ENCODE measurements around the gene COL9A3.

DNA sequence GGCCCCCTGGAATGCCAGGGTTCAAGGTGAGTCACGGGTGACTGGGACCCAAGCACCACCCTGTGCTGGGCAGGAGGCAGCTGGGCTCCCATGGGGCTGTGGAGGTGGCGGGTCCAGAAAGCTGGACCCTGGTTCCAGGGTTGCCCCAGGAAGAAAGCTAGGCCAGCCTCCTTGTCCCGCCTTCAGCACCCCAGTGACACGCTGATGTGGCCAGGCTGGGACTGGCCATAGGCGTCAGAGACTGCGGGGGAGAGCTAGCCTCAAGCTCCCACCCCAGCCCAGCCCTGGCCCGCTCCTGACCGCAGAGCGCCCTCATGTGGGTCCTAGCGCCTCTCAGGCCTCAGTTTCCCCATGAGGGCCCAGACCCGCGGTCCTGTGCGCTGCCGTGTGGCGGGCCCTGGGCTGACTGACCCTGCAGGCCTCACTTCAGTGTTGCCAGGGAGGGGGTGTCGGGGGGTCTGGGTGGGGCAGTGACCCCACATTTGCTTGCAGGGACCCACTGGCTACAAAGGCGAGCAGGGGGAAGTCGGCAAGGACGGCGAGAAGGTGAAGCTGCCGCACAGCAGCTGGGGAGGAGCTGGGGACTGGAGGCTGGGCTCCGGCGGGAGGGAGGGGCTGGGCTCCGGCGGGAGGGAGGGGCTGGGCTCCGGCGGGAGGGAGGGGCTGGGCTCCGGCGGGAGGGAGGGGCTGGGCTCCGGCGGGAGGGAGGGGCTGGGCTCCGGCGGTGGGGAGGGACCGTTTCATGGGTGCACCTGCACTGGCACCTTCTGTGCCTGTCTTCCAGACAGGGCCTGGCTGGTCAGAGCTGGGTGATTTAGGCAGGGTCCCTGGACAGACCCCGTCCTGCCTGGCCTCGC is 7.9 kb downstream of the COL9A3 start:
- TF ChIP-seq EZH2 (optimal IDR thresholded peaks at IDR 0.05; ENCODE audit: low read depth, low read length), result no peak
- TF ChIP-seq CTCF (IDR thresholded peaks at IDR 0.05; ENCODE audit: low read length), result no peak

Measured in MM.1S (cell line).